A673 (cell line): Measurements from ENCODE around the gene GAREM1. TPM values are rescaled to one million over a fixed set of nuclear protein-coding genes. Genes with fewer than 3 reads are reported as not detected.

Experiments used
- BruUV-seq: library from RNA; stranded (reverse); fragments of 400-500 nt; replicated peaks from 2 replicates; lab custom pipeline; 2021; lab: Mats Ljungman, UMichigan
- CTCF ChIA-PET: fragments of 300-600 bp; sonication (Branson Sonifier 250); formaldehyde crosslinking; loops from one replicate; lab custom pipeline; 2022; ENCODE audit warnings: antibody characterized with exemption; lab: Charles Lee
- POLR2A ChIA-PET: fragments of 300-600 bp; sonication (Branson Sonifier 250); formaldehyde crosslinking; loops from one replicate; lab custom pipeline; 2022; ENCODE audit warnings: antibody characterized with exemption; ENCODE audit not compliant: low non-redundant PET; lab: Charles Lee
- DNase-seq: peaks from one replicate; pipeline ENCODE4 v3.0.0-alpha.2; 2015; ENCODE audit warnings: low spot score
- H3K27ac ChIP-seq: fragments of 200-600 bp; sonication (generic); 2 replicates; pipeline ENCODE4 v1.5.1; 2016; ENCODE audit warnings: mixed run types, low read depth, mild to moderate bottlenecking, mixed read lengths, antibody characterized with exemption, low read length; ENCODE audit not compliant: poor library complexity, severe bottlenecking
- H3K27me3 ChIP-seq: fragments of 200-600 bp; sonication (generic); replicated peaks from 2 replicates; pipeline ENCODE4 v1.6.1; 2017; ENCODE audit warnings: mixed run types, low read depth, mild to moderate bottlenecking, mixed read lengths, antibody characterized with exemption, low read length; ENCODE audit not compliant: insufficient read depth, poor library complexity
- H3K36me3 ChIP-seq: fragments of 200-600 bp; sonication (generic); 2 replicates; pipeline ENCODE4 v1.6.1; 2016; ENCODE audit warnings: mixed run types, mild to moderate bottlenecking, mixed read lengths, antibody characterized with exemption, low read length; ENCODE audit not compliant: insufficient read depth, poor library complexity, severe bottlenecking
- H3K4me1 ChIP-seq: fragments of 200-600 bp; sonication (generic); 2 replicates; pipeline ENCODE4 v1.6.1; 2017; ENCODE audit warnings: mixed run types, mild to moderate bottlenecking, mixed read lengths, antibody characterized with exemption, low read length; ENCODE audit not compliant: insufficient read depth, poor library complexity, severe bottlenecking
- H3K4me3 ChIP-seq: fragments of 200-600 bp; sonication (generic); 2 replicates; pipeline ENCODE4 v1.5.1; 2016; ENCODE audit warnings: low read depth, mixed run types, mild to moderate bottlenecking, mixed read lengths, low read length; ENCODE audit not compliant: poor library complexity, severe bottlenecking
- H3K9me3 ChIP-seq: fragments of 200-600 bp; sonication (generic); 2 replicates; pipeline ENCODE4 v1.6.1; 2016; ENCODE audit warnings: mixed run types, low read depth, mild to moderate bottlenecking, mixed read lengths, antibody characterized with exemption, low read length; ENCODE audit not compliant: poor library complexity, severe bottlenecking
- EZH2 ChIP-seq: fragments of 200-600 bp; sonication (generic); IDR thresholded peaks from 2 replicates; pipeline ENCODE4 v1.6.1; 2017; ENCODE audit warnings: borderline replicate concordance, low read depth, mild to moderate bottlenecking, mixed read lengths, antibody characterized with exemption, low read length; ENCODE audit not compliant: poor library complexity, severe bottlenecking
- intact Hi-C: fragments of 100-400 bp; cut with micrococcal nuclease; formaldehyde crosslinking; loops from one replicate; pipeline ENCODE4 v1.10.0; 2022; ENCODE audit not compliant: unreplicated experiment
- total RNA-seq: library from RNA; stranded (reverse); gene quantifications from 2 replicates; pipeline ENCODE4 v1.2.3, GENCODE V29; 2021
- TF ChIP-seq, protein P1 (sequence below): fragments of 300-800, 200-600 bp; sonication (generic); conservative IDR thresholded peaks from 2 replicates; pipeline ENCODE4 v1.5.1; 2017; ENCODE audit warnings: low read depth, mild to moderate bottlenecking, antibody characterized with exemption, low read length, moderate library complexity, mixed read lengths

The GAREM1 gene
- total RNA-seq, 1 experiment from 2014 or later: 8.4 TPM

DNA sequence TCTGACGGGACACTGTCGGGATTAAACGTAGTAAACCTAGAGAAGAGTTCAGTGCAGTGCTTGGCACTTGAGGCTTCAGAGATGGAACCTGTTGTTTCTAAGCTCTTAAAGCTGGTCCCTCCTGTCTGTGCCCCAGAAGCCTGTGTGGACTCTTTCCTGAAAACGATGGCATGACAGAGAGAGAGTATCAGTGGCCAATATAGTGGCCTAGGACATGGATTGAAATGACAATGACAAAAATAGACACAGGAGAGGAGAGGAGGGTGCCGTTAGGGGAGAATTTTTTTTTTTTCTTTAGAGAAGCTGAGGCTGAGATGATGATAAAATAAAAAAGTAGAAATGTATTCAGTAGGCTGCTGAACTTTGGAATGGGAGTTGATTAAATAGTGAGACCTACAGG lies 138.0 kb downstream of the GAREM1 start:
- ChIA-PET CTCF (no interaction called here), POLR2A (no interaction called here)
- Histone ChIP-seq H3K36me3 (no peaks in the 10 kb centered on the region), H3K27me3 (no peaks in the 10 kb centered on the region), H3K27ac (no peak overlapping the region), H3K9me3 (no peaks in the 10 kb centered on the region), H3K4me1 (peaks cover 38% of the 10 kb centered on the region), H3K4me3 (no peak overlapping the region)
- BruUV-seq: no TSS peak
- intact Hi-C loops: no loop called here
- TF ChIP-seq EZH2: no peak
- TF ChIP-seq, protein P1, sequence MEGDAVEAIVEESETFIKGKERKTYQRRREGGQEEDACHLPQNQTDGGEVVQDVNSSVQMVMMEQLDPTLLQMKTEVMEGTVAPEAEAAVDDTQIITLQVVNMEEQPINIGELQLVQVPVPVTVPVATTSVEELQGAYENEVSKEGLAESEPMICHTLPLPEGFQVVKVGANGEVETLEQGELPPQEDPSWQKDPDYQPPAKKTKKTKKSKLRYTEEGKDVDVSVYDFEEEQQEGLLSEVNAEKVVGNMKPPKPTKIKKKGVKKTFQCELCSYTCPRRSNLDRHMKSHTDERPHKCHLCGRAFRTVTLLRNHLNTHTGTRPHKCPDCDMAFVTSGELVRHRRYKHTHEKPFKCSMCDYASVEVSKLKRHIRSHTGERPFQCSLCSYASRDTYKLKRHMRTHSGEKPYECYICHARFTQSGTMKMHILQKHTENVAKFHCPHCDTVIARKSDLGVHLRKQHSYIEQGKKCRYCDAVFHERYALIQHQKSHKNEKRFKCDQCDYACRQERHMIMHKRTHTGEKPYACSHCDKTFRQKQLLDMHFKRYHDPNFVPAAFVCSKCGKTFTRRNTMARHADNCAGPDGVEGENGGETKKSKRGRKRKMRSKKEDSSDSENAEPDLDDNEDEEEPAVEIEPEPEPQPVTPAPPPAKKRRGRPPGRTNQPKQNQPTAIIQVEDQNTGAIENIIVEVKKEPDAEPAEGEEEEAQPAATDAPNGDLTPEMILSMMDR: no peak
- no peak for DNase-seq

GRCh38 chr18:32328974-32329373 lies 141.7 kb downstream of the GAREM1 start:
- Histone ChIP-seq H3K9me3 (no peaks in the 10 kb centered on the region), H3K36me3 (no peaks in the 10 kb centered on the region), H3K27me3 (no peaks in the 10 kb centered on the region), H3K4me1 (peaks cover 15% of the 10 kb centered on the region), H3K27ac (no peak overlapping the region), H3K4me3 (no peak overlapping the region)
- DNase-seq: no peak
- TF ChIP-seq EZH2: no peak
- TF ChIP-seq, protein P1: no peak
- ChIA-PET CTCF (no interaction called here), POLR2A (no interaction called here)
- intact Hi-C loops: no loop called here
- no TSS peak for BruUV-seq

DNA sequence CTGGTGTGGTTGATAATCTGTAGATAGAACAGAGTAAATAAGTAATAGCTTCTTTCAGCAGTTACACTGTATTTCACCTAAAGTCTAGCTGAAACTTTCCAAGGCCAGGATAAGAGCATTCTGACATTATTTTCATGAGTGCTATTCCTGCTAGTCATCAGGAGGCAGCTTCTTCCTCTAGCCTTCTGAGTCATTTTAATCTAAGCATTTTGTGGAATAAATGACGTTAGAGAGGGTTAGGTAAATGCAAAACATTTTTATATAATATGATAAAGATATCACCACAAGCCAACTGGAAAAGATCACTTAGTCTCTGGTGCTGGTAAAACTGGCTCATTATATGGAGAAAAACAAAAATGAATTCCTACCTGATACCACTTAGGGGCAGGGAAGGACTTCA lies 142.3 kb downstream of the GAREM1 start:
- H3K4me1 ChIP-seq: peaks cover 13% of the 10 kb centered on the region
- BruUV-seq: no TSS peak
- no peak overlapping the region for H3K4me3 ChIP-seq
- ChIA-PET CTCF (no interaction called here), POLR2A (no interaction called here)
- TF ChIP-seq, protein P1: no peak
- no peak for TF ChIP-seq EZH2
- intact Hi-C loops: no loop called here
- DNase-seq: no peak
- H3K36me3 ChIP-seq: no peaks in the 10 kb centered on the region
- H3K27ac ChIP-seq: no peak overlapping the region
- H3K27me3 ChIP-seq: no peaks in the 10 kb centered on the region
- H3K9me3 ChIP-seq: no peaks in the 10 kb centered on the region
